ENCODE results near the gene FCGBP. TPM values are rescaled to one million over a fixed set of nuclear protein-coding genes. Genes with fewer than 3 reads are reported as not detected.
"Not testable (repeated sequence)": the region's sequence is repeated elsewhere in the genome, so short reads cannot be mapped to it uniquely, and the experiment has no call there.

FCGBP gene
- 17.9 TPM for polyA plus RNA-seq (ENCODE audit: insufficient read length)

- DNase-seq, result no peak
These were observed at the start of gene FCGBP for GRCh38 chr19:39934584-39935363. Gene FCGBP, minus strand, starts transcription at chr19:39934634.

GRCh38 chr19:39983695-39984300, 49.4 kb upstream of the FCGBP start:
- DNase-seq, result no peak

- no peak for DNase-seq
These were observed 48.4 kb upstream of the FCGBP start for GRCh38 chr19:39982883-39983282.

- no peak for DNase-seq
These were observed 40.1 kb upstream of the FCGBP start for GRCh38 chr19:39974377-39975155.

GRCh38 chr19:39971380-39972035, 37.1 kb upstream of the FCGBP start:
- DNase-seq, result no peak

GRCh38 chr19:39970675-39971379, 36.4 kb upstream of the FCGBP start, which contains the start of gene PSMC4:
Gene PSMC4, plus strand, starts transcription at chr19:39971165. Its CDS starts 38 bp downstream, at chr19:39971203.
- DNase-seq, result peak; percentile 99

GRCh38 chr19:39970425-39970674, 35.9 kb upstream of the FCGBP start:
- DNase-seq, result no peak

GRCh38 chr19:39969681-39970424, 35.4 kb upstream of the FCGBP start:
- no peak for DNase-seq

- no peak for DNase-seq
These were observed 34.8 kb upstream of the FCGBP start for GRCh38 chr19:39969266-39969665.

- DNase-seq, result no peak
These were observed 34.4 kb upstream of the FCGBP start for GRCh38 chr19:39968789-39969188.

GRCh38 chr19:39967561-39967960, 33.1 kb upstream of the FCGBP start:
- DNase-seq, result no peak

GRCh38 chr19:39966617-39967016, 32.2 kb upstream of the FCGBP start:
- no peak for DNase-seq

- no peak for DNase-seq
These were observed 29.5 kb upstream of the FCGBP start for GRCh38 chr19:39963898-39964297.

- DNase-seq, result not testable (repeated sequence)
These were observed 25.0 kb upstream of the FCGBP start for GRCh38 chr19:39959407-39959806.

- not testable (repeated sequence) for DNase-seq
These were observed 24.5 kb upstream of the FCGBP start for GRCh38 chr19:39958942-39959341.

- DNase-seq, result not testable (repeated sequence)
These were observed 23.5 kb upstream of the FCGBP start for GRCh38 chr19:39957886-39958285.

GRCh38 chr19:39953915-39954314, 19.5 kb upstream of the FCGBP start:
- no peak for DNase-seq

- no peak for DNase-seq
These were observed 17.3 kb upstream of the FCGBP start for GRCh38 chr19:39951686-39952085.

GRCh38 chr19:39951065-39951650, 16.7 kb upstream of the FCGBP start:
- DNase-seq, result no peak

GRCh38 chr19:39949026-39949747, 14.8 kb upstream of the FCGBP start:
- DNase-seq, result no peak

- DNase-seq, result no peak
These were observed 12.1 kb upstream of the FCGBP start for GRCh38 chr19:39946532-39946931.

Data from hindlimb muscle (tissue), 1 donor.